Endodermal cell (in vitro differentiated cells): ENCODE measurements around the gene RHBDF2. TPM values are rescaled to one million over a fixed set of nuclear protein-coding genes. Genes with fewer than 3 reads are reported as not detected.

ENCODE experiments used
- DNase-seq: peaks from one replicate; pipeline ENCODE4 v3.0.0-alpha.2; 2017
- H3K27ac ChIP-seq: 2 replicates; pipeline ENCODE4 v1.5.1; 2013; ENCODE audit warnings: mild to moderate bottlenecking, low read depth, low read length, moderate library complexity
- H3K27me3 ChIP-seq: 2 replicates; pipeline ENCODE4 v1.6.1; 2013; ENCODE audit warnings: mild to moderate bottlenecking, low read length, moderate library complexity; ENCODE audit not compliant: insufficient read depth, control insufficient read depth, poor library complexity, severe bottlenecking
- H3K36me3 ChIP-seq: 2 replicates; pipeline ENCODE4 v1.7.0; 2013; ENCODE audit warnings: mild to moderate bottlenecking, low read length, moderate library complexity; ENCODE audit not compliant: control insufficient read depth, insufficient read depth
- H3K4me1 ChIP-seq: one replicate; pipeline ENCODE4 v1.7.0; 2013; ENCODE audit warnings: low read length; ENCODE audit not compliant: control insufficient read depth, insufficient read depth
- H3K4me3 ChIP-seq: 2 replicates; pipeline ENCODE4 v1.5.1; 2013; ENCODE audit warnings: mild to moderate bottlenecking, low read length, moderate library complexity
- H3K9ac ChIP-seq: 2 replicates; pipeline ENCODE4 v1.6.1; 2013; ENCODE audit warnings: mild to moderate bottlenecking, low read length, moderate library complexity; ENCODE audit not compliant: poor library complexity, severe bottlenecking; ENCODE audit errors: extremely low read depth
- H3K9me3 ChIP-seq: 2 replicates; pipeline ENCODE4 v1.6.1; 2013; ENCODE audit warnings: mild to moderate bottlenecking, low read length, moderate library complexity; ENCODE audit not compliant: control insufficient read depth
- H3K27ac Mint-ChIP-seq: 2 replicates; pipeline ENCODE4 v1.8.0; 2020; ENCODE audit warnings: mixed read lengths
- H3K27me3 Mint-ChIP-seq: 2 replicates; pipeline ENCODE4 v1.8.0; 2021; ENCODE audit warnings: mild to moderate bottlenecking, mixed read lengths; ENCODE audit not compliant: insufficient read depth
- H3K36me3 Mint-ChIP-seq: 2 replicates; pipeline ENCODE4 v1.8.0; 2020; ENCODE audit warnings: low read depth, mixed read lengths
- H3K4me1 Mint-ChIP-seq: 2 replicates; pipeline ENCODE4 v1.8.0; 2020; ENCODE audit warnings: mixed read lengths
- H3K4me3 Mint-ChIP-seq: 2 replicates; pipeline ENCODE4 v1.8.0; 2020; ENCODE audit warnings: mild to moderate bottlenecking, moderate library complexity, mixed read lengths
- H3K9me3 Mint-ChIP-seq: 2 replicates; pipeline ENCODE4 v1.8.0; 2020; ENCODE audit warnings: mild to moderate bottlenecking, mixed read lengths
- CTCF ChIP-seq: fragments of 200-600 bp; sonication (generic); conservative IDR thresholded peaks from 2 replicates; pipeline ENCODE4 v1.5.0; 2021; ENCODE audit warnings: antibody characterized with exemption, mild to moderate bottlenecking
- WGBS, 2 experiments: methylation state at CpG; one replicate each; pipeline versions ENCODE4 v1.1.5 to v1.1.7; 2013; ENCODE audit warnings: missing lambda C conversion rate in 2 of 2, mixed read lengths in 1 of 2; ENCODE audit not compliant: insufficient coverage in 1 of 2, insufficient read length in 1 of 2; 5-methylcytosine and 5-hydroxymethylcytosine counted together
- total RNA-seq, 2 donors: library from RNA; stranded (reverse); fragmentation: NEBNext Ultra II Directional in 1 of 2; extraction: Animal tissue kit (Norgen Biotek cat#: 25700) in 1 of 2; gene quantifications; 2 replicates in 1 of 2; 3 replicates in 1 of 2; pipeline ENCODE4 v1.2.1, GENCODE V29; 2021

The RHBDF2 gene
- total RNA-seq, 2 donors from 2014 or later, result 28.5 to 31.1 TPM

DNA sequence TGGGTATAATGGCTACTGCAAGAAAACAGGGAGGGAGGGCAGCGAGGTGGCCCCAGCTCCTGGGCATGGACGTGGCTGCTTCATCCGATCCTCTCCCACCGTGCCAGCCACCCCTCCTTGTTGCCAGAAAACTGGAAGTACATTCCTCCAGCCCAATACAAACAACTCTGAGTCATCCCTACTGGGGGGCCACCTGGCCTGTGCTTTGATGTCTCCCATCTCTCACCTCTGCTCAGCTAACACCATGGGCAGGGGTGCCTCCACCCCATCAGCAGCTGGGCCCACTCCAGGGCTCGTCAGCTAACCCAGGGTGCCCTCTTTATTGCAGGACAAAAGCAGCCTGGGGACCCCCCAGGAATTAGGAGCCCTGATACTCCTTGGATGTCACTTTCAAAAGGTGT, 2.0 kb downstream of the RHBDF2 start:
- 81% methylated on average over 5 of the region's 5 CpGs; no CpG with 5 or more reads in 1 of the 2 experiments for WGBS, 2 experiments
- Mint-ChIP-seq H3K27ac (no peak overlapping the region), H3K27me3 (no peaks in the 10 kb centered on the region), H3K4me1 (peaks cover 45% of the 10 kb centered on the region), H3K36me3 (no peaks in the 10 kb centered on the region), H3K4me3 (no peak overlapping the region), H3K9me3 (no peaks in the 10 kb centered on the region)
- H3K9me3 ChIP-seq, result no peaks in the 10 kb centered on the region
- no peak for TF ChIP-seq CTCF
- H3K36me3 ChIP-seq, result no peaks in the 10 kb centered on the region
- no peaks in the 10 kb centered on the region for H3K27me3 ChIP-seq
- no peak overlapping the region for H3K4me3 ChIP-seq
- H3K27ac ChIP-seq, result no peak overlapping the region
- DNase-seq, result no peak
- H3K4me1 ChIP-seq, result no peaks in the 10 kb centered on the region
- H3K9ac ChIP-seq, result no peak overlapping the region

- Histone ChIP-seq H3K4me1 (no peaks in the 10 kb centered on the region), H3K9ac (no peak overlapping the region), H3K36me3 (no peaks in the 10 kb centered on the region), H3K4me3 (no peak overlapping the region), H3K27ac (no peak overlapping the region), H3K27me3 (no peaks in the 10 kb centered on the region), H3K9me3 (no peaks in the 10 kb centered on the region)
- Mint-ChIP-seq H3K36me3 (no peaks in the 10 kb centered on the region), H3K4me1 (peaks cover 45% of the 10 kb centered on the region), H3K27me3 (no peaks in the 10 kb centered on the region), H3K27ac (no peak overlapping the region), H3K9me3 (no peaks in the 10 kb centered on the region), H3K4me3 (peak overlapping the region; percentile 16)
- no peak for TF ChIP-seq CTCF
- no peak for DNase-seq
- 89% methylated on average over 4 of the region's 4 CpGs; no CpG with 5 or more reads in 1 of the 2 experiments for WGBS, 2 experiments
Observed at GRCh38 chr17:76498876-76499251, 2.4 kb downstream of the RHBDF2 start.

GRCh38 chr17:76497979-76498875, 3.0 kb downstream of the RHBDF2 start:
- peak; percentile 87 for DNase-seq
- H3K27me3 Mint-ChIP-seq, result no peaks in the 10 kb centered on the region
- no peaks in the 10 kb centered on the region for H3K4me1 ChIP-seq
- WGBS, 2 experiments, result 65 to 66% methylated on average over 17 to 31 of the region's 31 CpGs
- no peak overlapping the region for H3K27ac Mint-ChIP-seq
- no peak for TF ChIP-seq CTCF
- H3K36me3 ChIP-seq, result no peaks in the 10 kb centered on the region
- peak overlapping the region; percentile 11 for H3K9ac ChIP-seq
- no peaks in the 10 kb centered on the region for H3K27me3 ChIP-seq
- H3K27ac ChIP-seq, result peak overlapping the region; percentile 3
- peaks cover 48% of the 10 kb centered on the region for H3K4me1 Mint-ChIP-seq
- H3K4me3 ChIP-seq, result no peak overlapping the region
- no peaks in the 10 kb centered on the region for H3K9me3 Mint-ChIP-seq
- H3K9me3 ChIP-seq, result no peaks in the 10 kb centered on the region
- no peaks in the 10 kb centered on the region for H3K36me3 Mint-ChIP-seq
- H3K4me3 Mint-ChIP-seq, result peak overlapping the region; percentile 16
